Activated naive CD4-positive, alpha-beta T cell treated with anti-CD3 and anti-CD28 coated beads for 36 hours (primary cell): ENCODE measurements around the gene KRT75. TPM values are rescaled to one million over a fixed set of nuclear protein-coding genes. Genes with fewer than 3 reads are reported as not detected.
"Not testable (repeated sequence)": the region's sequence is repeated elsewhere in the genome, so short reads cannot be mapped to it uniquely, and the experiment has no call there.

ENCODE experiments used
- CTCF ChIA-PET: fragments of 350-600 bp; sonication (Branson Sonifier 250); formaldehyde crosslinking; loops from one replicate; lab custom pipeline; 2021; ENCODE audit warnings: antibody characterized with exemption; lab: Charles Lee
- DNase-seq: peaks from one replicate; pipeline ENCODE4 v3.0.0-alpha.2; 2020
- H3K27ac Mint-ChIP-seq: one replicate; pipeline ENCODE4 v1.8.0; 2021; ENCODE audit warnings: mild to moderate bottlenecking, mixed read lengths
- H3K27me3 Mint-ChIP-seq: one replicate; pipeline ENCODE4 v1.8.0; 2021; ENCODE audit warnings: low read depth, mixed read lengths
- H3K36me3 Mint-ChIP-seq: one replicate; pipeline ENCODE4 v1.8.0; 2021; ENCODE audit warnings: low read depth, mixed read lengths
- H3K4me1 Mint-ChIP-seq: one replicate; pipeline ENCODE4 v1.8.0; 2021; ENCODE audit warnings: low read depth, mixed read lengths
- H3K4me3 Mint-ChIP-seq: one replicate; pipeline ENCODE4 v1.8.0; 2021; ENCODE audit warnings: mild to moderate bottlenecking, moderate library complexity, mixed read lengths
- H3K9me3 Mint-ChIP-seq: one replicate; pipeline ENCODE4 v1.8.0; 2021; ENCODE audit warnings: mixed read lengths
- intact Hi-C: fragments of 100-400 bp; cut with micrococcal nuclease; formaldehyde crosslinking; loops from one replicate; pipeline ENCODE4 v1.15.1; 2023
- total RNA-seq, 2 experiments: library from RNA; stranded (reverse); gene quantifications; one replicate each; pipeline ENCODE4 v1.2.3, GENCODE V29; 2021

Gene KRT75
- total RNA-seq, 2 experiments from 2014 or later = not detected

- Mint-ChIP-seq H3K4me3 (no peak overlapping the region), H3K27me3 (peaks cover 6% of the 10 kb centered on the region), H3K4me1 (no peaks in the 10 kb centered on the region), H3K27ac (no peak overlapping the region), H3K9me3 (no peaks in the 10 kb centered on the region), H3K36me3 (no peaks in the 10 kb centered on the region)
- CTCF ChIA-PET = no interaction called here
- DNase-seq = no peak
- intact Hi-C loops = no loop called here
Observed at GRCh38 chr12:52448228-52448627, 14.1 kb upstream of the KRT75 start.

GRCh38 chr12:52447196-52447595, 13.0 kb upstream of the KRT75 start:
- H3K27me3 Mint-ChIP-seq, H3K9me3 Mint-ChIP-seq, H3K4me1 Mint-ChIP-seq, H3K36me3 Mint-ChIP-seq, intact Hi-C loops, H3K4me3 Mint-ChIP-seq, H3K27ac Mint-ChIP-seq, DNase-seq: not testable (repeated sequence)
- CTCF ChIA-PET = interaction anchor here (1.1 kb wide), 1 partner anchor 19 kb away, joined by 3 read pairs; no protein-coding TSS in a partner anchor

GRCh38 chr12:52446367-52447045, 12.3 kb upstream of the KRT75 start:
- Mint-ChIP-seq H3K27me3 (peaks cover 10% of the 10 kb centered on the region), H3K4me3 (no peak overlapping the region), H3K36me3 (no peaks in the 10 kb centered on the region), H3K9me3 (no peaks in the 10 kb centered on the region), H3K4me1 (no peaks in the 10 kb centered on the region), H3K27ac (no peak overlapping the region)
- intact Hi-C loops = no loop called here
- DNase-seq = no peak
- CTCF ChIA-PET = interaction anchor here (1.1 kb wide), 1 partner anchor 19 kb away, joined by 3 read pairs; no protein-coding TSS in a partner anchor

- no peak overlapping the region for H3K27ac Mint-ChIP-seq
- DNase-seq = no peak
- H3K36me3 Mint-ChIP-seq = no peaks in the 10 kb centered on the region
- H3K9me3 Mint-ChIP-seq = no peaks in the 10 kb centered on the region
- H3K27me3 Mint-ChIP-seq = peaks cover 12% of the 10 kb centered on the region
- no peaks in the 10 kb centered on the region for H3K4me1 Mint-ChIP-seq
- intact Hi-C loops = no loop called here
- CTCF ChIA-PET = no interaction called here
- no peak overlapping the region for H3K4me3 Mint-ChIP-seq
Observed at GRCh38 chr12:52445876-52446275, 11.7 kb upstream of the KRT75 start.

- CTCF ChIA-PET = interaction anchor here (0.7 kb wide), 1 partner anchor 435 kb away, joined by 3 read pairs; no protein-coding TSS in a partner anchor
- no peak overlapping the region for H3K4me3 Mint-ChIP-seq
- no peaks in the 10 kb centered on the region for H3K4me1 Mint-ChIP-seq
Observed at GRCh38 chr12:52444647-52445595, 10.8 kb upstream of the KRT75 start.

GRCh38 chr12:52443966-52444365, 9.8 kb upstream of the KRT75 start:
- Mint-ChIP-seq H3K9me3 (no peaks in the 10 kb centered on the region), H3K27ac (no peak overlapping the region), H3K36me3 (no peaks in the 10 kb centered on the region), H3K27me3 (peaks cover 12% of the 10 kb centered on the region), H3K4me1 (no peaks in the 10 kb centered on the region), H3K4me3 (no peak overlapping the region)
- CTCF ChIA-PET = interaction anchor here (0.7 kb wide), 1 partner anchor 436 kb away, joined by 3 read pairs; no protein-coding TSS in a partner anchor
- intact Hi-C loops = no loop called here
- no peak for DNase-seq

More at GRCh38 chr12:52444647-52445595, 10.8 kb upstream of the KRT75 start:
- Mint-ChIP-seq H3K9me3 (no peaks in the 10 kb centered on the region), H3K27me3 (peaks cover 12% of the 10 kb centered on the region), H3K27ac (no peak overlapping the region), H3K36me3 (no peaks in the 10 kb centered on the region)
- intact Hi-C loops = no loop called here
- no peak for DNase-seq

GRCh38 chr12:52442600-52443061, 8.5 kb upstream of the KRT75 start:
- CTCF ChIA-PET = no interaction called here
- no peaks in the 10 kb centered on the region for H3K36me3 Mint-ChIP-seq
- no peak for DNase-seq
- peaks cover 12% of the 10 kb centered on the region for H3K27me3 Mint-ChIP-seq
- intact Hi-C loops = no loop called here
- H3K9me3 Mint-ChIP-seq = no peaks in the 10 kb centered on the region
- H3K4me1 Mint-ChIP-seq = no peaks in the 10 kb centered on the region
- no peak overlapping the region for H3K4me3 Mint-ChIP-seq
- no peak overlapping the region for H3K27ac Mint-ChIP-seq

GRCh38 chr12:52441320-52441911, 7.2 kb upstream of the KRT75 start:
- Mint-ChIP-seq H3K4me1 (no peaks in the 10 kb centered on the region), H3K4me3 (no peak overlapping the region), H3K27me3 (peaks cover 12% of the 10 kb centered on the region), H3K9me3 (no peaks in the 10 kb centered on the region), H3K36me3 (no peaks in the 10 kb centered on the region), H3K27ac (no peak overlapping the region)
- no peak for DNase-seq
- intact Hi-C loops = no loop called here
- CTCF ChIA-PET = no interaction called here

- intact Hi-C loops = no loop called here
- no peak for DNase-seq
- Mint-ChIP-seq H3K27ac (no peak overlapping the region), H3K4me1 (no peaks in the 10 kb centered on the region), H3K9me3 (no peaks in the 10 kb centered on the region), H3K36me3 (no peaks in the 10 kb centered on the region), H3K4me3 (no peak overlapping the region), H3K27me3 (peaks cover 12% of the 10 kb centered on the region)
- CTCF ChIA-PET = no interaction called here
Observed at GRCh38 chr12:52440821-52441319, 6.7 kb upstream of the KRT75 start.

- Mint-ChIP-seq H3K27ac (no peak overlapping the region), H3K4me1 (no peaks in the 10 kb centered on the region), H3K9me3 (no peaks in the 10 kb centered on the region), H3K4me3 (no peak overlapping the region), H3K36me3 (no peaks in the 10 kb centered on the region), H3K27me3 (peaks cover 13% of the 10 kb centered on the region)
- CTCF ChIA-PET = no interaction called here
- no peak for DNase-seq
- intact Hi-C loops = no loop called here
Observed at GRCh38 chr12:52439845-52440244, 5.7 kb upstream of the KRT75 start.

- H3K9me3 Mint-ChIP-seq = no peaks in the 10 kb centered on the region
- H3K4me3 Mint-ChIP-seq = no peak overlapping the region
- H3K4me1 Mint-ChIP-seq = no peaks in the 10 kb centered on the region
- H3K27ac Mint-ChIP-seq = no peak overlapping the region
- H3K36me3 Mint-ChIP-seq = no peaks in the 10 kb centered on the region
- H3K27me3 Mint-ChIP-seq = peaks cover 13% of the 10 kb centered on the region
- CTCF ChIA-PET = no interaction called here
- intact Hi-C loops = no loop called here
- DNase-seq = no peak
Observed at GRCh38 chr12:52439420-52439819, 5.2 kb upstream of the KRT75 start.
